HG03439 (cell line): Measurements from ENCODE around the gene RADX.

ENCODE experiments used
- ATAC-seq: cut with Tn5 transposase; IDR thresholded peaks from one replicate; pipeline ENCODE4 v1.9.1; 2021; ENCODE audit warnings: mild to moderate bottlenecking, moderate library complexity; ENCODE audit not compliant: unreplicated experiment

RADX gene

GRCh38 chrX:106684207-106684606 is 72.4 kb downstream of the RADX start:
- no peak for ATAC-seq

GRCh38 chrX:106692425-106693065 is 80.8 kb downstream of the RADX start:
- no peak for ATAC-seq

GRCh38 chrX:106696502-106696901 is 84.7 kb downstream of the RADX start:
- ATAC-seq, result no peak

GRCh38 chrX:106698693-106699092 is 86.9 kb downstream of the RADX start:
- no peak for ATAC-seq

- no peak for ATAC-seq
Measured at GRCh38 chrX:106702636-106703035, 90.9 kb downstream of the RADX start.

- ATAC-seq, result no peak
Measured at GRCh38 chrX:106706466-106706865, 94.7 kb downstream of the RADX start.

- no peak for ATAC-seq
Measured at GRCh38 chrX:106707771-106708454, 96.1 kb downstream of the RADX start.

GRCh38 chrX:106710771-106711170 is 99.0 kb downstream of the RADX start:
- ATAC-seq, result no peak

- ATAC-seq, result no peak
Measured at GRCh38 chrX:106711375-106711774, 99.6 kb downstream of the RADX start.

GRCh38 chrX:106716004-106716403 is 104.2 kb downstream of the RADX start:
- ATAC-seq, result no peak

GRCh38 chrX:106716463-106716862 is 104.7 kb downstream of the RADX start:
- ATAC-seq, result no peak

- ATAC-seq, result no peak
Measured at GRCh38 chrX:106718709-106719108, 106.9 kb downstream of the RADX start.

GRCh38 chrX:106725931-106726330 is 114.2 kb downstream of the RADX start:
- no peak for ATAC-seq

GRCh38 chrX:106726485-106727437 is 115.0 kb downstream of the RADX start, which contains the start of gene RNF128:
Gene RNF128 (plus strand): TSS chrX:106726701. CDS start chrX:106726914, 213 bp downstream.
- ATAC-seq, result no peak

GRCh38 chrX:106728337-106728736 is 116.6 kb downstream of the RADX start:
- ATAC-seq, result no peak
